ENCODE data around the gene OR4C11.

Gene OR4C11

GRCh38 chr11:55607545-55607944 lies at the start of gene OR4C11:
Gene OR4C11, minus strand, starts transcription at chr11:55607645. Its CDS starts 3,272 bp downstream, at chr11:55604373.
- DNase-seq, result no peak

GRCh38 chr11:55655096-55655495 lies 47.7 kb upstream of the OR4C11 start:
- no peak for DNase-seq

- no peak for DNase-seq
Measured at GRCh38 chr11:55652560-55652959, 45.1 kb upstream of the OR4C11 start.

- no peak for DNase-seq
Measured at GRCh38 chr11:55648027-55648426, 40.6 kb upstream of the OR4C11 start, which contains the start of gene OR4S2. Gene OR4S2, plus strand, starts transcription at chr11:55648327. Its CDS starts 2,577 bp downstream, at chr11:55650904.

- no peak for DNase-seq
Measured at GRCh38 chr11:55634813-55635212, 27.4 kb upstream of the OR4C11 start, which contains the start of gene OR4P4. Gene OR4P4, plus strand, starts transcription at chr11:55635113.

GRCh38 chr11:55624531-55624930 lies 17.1 kb upstream of the OR4C11 start:
- DNase-seq, result no peak

- DNase-seq, result no peak
Measured at GRCh38 chr11:55572548-55572947, 34.9 kb downstream of the OR4C11 start.

- DNase-seq, result no peak
Measured at GRCh38 chr11:55571828-55572227, 35.6 kb downstream of the OR4C11 start, which contains the start of gene OR4C16. Gene OR4C16, plus strand, starts transcription at chr11:55572128. Its CDS starts 0 bp downstream, at chr11:55572128.

GRCh38 chr11:55554169-55554568 lies 53.3 kb downstream of the OR4C11 start, which contains the start of gene OR4C15:
Gene OR4C15, plus strand, starts transcription at chr11:55554469. Its CDS starts 0 bp downstream, at chr11:55554469.
- DNase-seq, result no peak
